Urinary bladder (tissue), 4 donors: ENCODE results near the gene CMTM8. TPM values are rescaled to one million over a fixed set of nuclear protein-coding genes. Genes with fewer than 3 reads are reported as not detected.

Experiments
- DNase-seq: peaks from one replicate; pipeline ENCODE4 v3.0.0-alpha.2; 2015; ENCODE audit errors: extremely low spot score
- H3K27ac ChIP-seq: one replicate; pipeline ENCODE4 v1.5.1; 2013; ENCODE audit warnings: low read depth, mild to moderate bottlenecking, moderate library complexity
- H3K36me3 ChIP-seq: one replicate; pipeline ENCODE4 v1.6.1; 2013; ENCODE audit warnings: mild to moderate bottlenecking, moderate library complexity; ENCODE audit not compliant: insufficient read depth
- H3K4me1 ChIP-seq: one replicate; pipeline ENCODE4 v1.6.1; 2013; ENCODE audit warnings: mild to moderate bottlenecking, moderate library complexity; ENCODE audit not compliant: insufficient read depth
- H3K4me3 ChIP-seq: one replicate; pipeline ENCODE4 v1.5.1; 2013; ENCODE audit warnings: low read depth, low read length
- WGBS: extraction: QIAGEN DNeasy Blood & Tissue Kit; methylation state at CpG from one replicate; pipeline ENCODE4 v1.1.7; 2013; 5-methylcytosine and 5-hydroxymethylcytosine counted together
- polyA plus RNA-seq: library from polyadenylated mRNA; stranded (reverse); fragments of 200-250 nt; gene quantifications from one replicate; pipeline ENCODE4 v1.2.3, GENCODE V29; 2013
- total RNA-seq: library from RNA; depleted of rRNA; stranded (reverse); fragments of >200 nt; gene quantifications from one replicate; pipeline ENCODE4 v1.2.3, GENCODE V29; 2014
- donor health status: healthy with polysubstance abuse.
- donor health status: healthy.

Gene CMTM8
- total and polyA plus RNA-seq, 2 donors = 1.6 to 10.0 TPM

DNA sequence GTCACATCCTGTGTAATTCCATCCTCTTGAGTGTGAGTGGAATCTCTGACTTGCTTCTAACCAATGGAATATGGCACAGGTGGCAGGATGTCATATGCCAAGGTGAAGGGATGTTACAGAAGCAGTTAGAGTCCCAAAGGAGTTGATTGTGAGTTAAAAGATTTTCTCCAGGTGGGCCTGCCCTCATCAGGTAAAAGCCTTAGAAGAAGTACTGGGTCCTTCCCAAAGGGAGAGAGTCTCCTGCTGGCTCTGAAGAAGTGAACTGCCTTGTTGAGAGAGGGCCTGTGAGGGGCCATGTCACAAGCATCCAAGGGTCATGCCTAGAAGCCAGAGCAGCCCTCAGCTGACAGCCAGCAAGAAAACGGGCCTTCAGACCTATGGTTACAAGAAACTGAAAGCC is 166.2 kb downstream of the CMTM8 start:
- no peak overlapping the region for H3K27ac ChIP-seq
- DNase-seq = no peak
- WGBS = 87% methylated on average over 1 of the region's 1 CpG
- H3K36me3 ChIP-seq = no peaks in the 10 kb centered on the region
- no peak overlapping the region for H3K4me3 ChIP-seq
- H3K4me1 ChIP-seq = peaks cover 5% of the 10 kb centered on the region

DNA sequence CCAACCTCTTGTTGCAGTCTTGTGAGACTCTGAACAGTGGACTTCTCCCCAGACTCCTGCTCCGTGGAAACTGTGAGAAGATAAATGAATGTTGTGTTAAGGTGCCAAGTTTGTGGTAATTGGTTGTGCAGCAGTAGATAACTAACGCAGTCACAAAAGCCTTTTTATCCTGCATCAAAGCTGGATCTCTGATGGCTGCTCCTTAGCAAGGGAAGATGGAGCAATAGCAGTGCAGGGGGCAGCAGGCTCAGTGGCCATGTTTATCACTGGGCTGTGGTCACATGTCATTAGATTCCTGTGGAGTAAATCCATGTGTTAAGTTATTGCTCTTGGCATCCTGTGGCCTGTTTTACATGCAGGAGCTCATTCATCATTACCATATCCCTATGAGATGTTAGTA is 166.7 kb downstream of the CMTM8 start:
- WGBS = 35% methylated on average over 2 of the region's 2 CpGs
- Histone ChIP-seq H3K27ac (no peak overlapping the region), H3K4me1 (peaks cover 5% of the 10 kb centered on the region), H3K36me3 (no peaks in the 10 kb centered on the region), H3K4me3 (no peak overlapping the region)
- DNase-seq = no peak

GRCh38 chr3:32405711-32406323 is 167.3 kb downstream of the CMTM8 start:
- H3K36me3 ChIP-seq = no peaks in the 10 kb centered on the region
- 58% methylated on average over 7 of the region's 7 CpGs for WGBS
- no peak for DNase-seq
- H3K4me1 ChIP-seq = peaks cover 5% of the 10 kb centered on the region
- no peak overlapping the region for H3K4me3 ChIP-seq
- H3K27ac ChIP-seq = no peak overlapping the region

- H3K4me1 ChIP-seq = no peaks in the 10 kb centered on the region
- no peak overlapping the region for H3K4me3 ChIP-seq
- H3K36me3 ChIP-seq = no peaks in the 10 kb centered on the region
- peak overlapping the region; percentile 43 for H3K27ac ChIP-seq
- 84% methylated on average over 7 of the region's 7 CpGs for WGBS
- no peak for DNase-seq
Observed at GRCh38 chr3:32406486-32407408, 168.3 kb downstream of the CMTM8 start.

GRCh38 chr3:32410367-32411246 is 172.1 kb downstream of the CMTM8 start:
- DNase-seq = no peak
- Histone ChIP-seq H3K4me3 (no peak overlapping the region), H3K4me1 (no peaks in the 10 kb centered on the region), H3K36me3 (no peaks in the 10 kb centered on the region), H3K27ac (no peak overlapping the region)
- 76% methylated on average over 10 of the region's 10 CpGs for WGBS

- no peak overlapping the region for H3K27ac ChIP-seq
- H3K4me1 ChIP-seq = no peaks in the 10 kb centered on the region
- H3K36me3 ChIP-seq = no peaks in the 10 kb centered on the region
- 89% methylated on average over 5 of the region's 5 CpGs for WGBS
- no peak overlapping the region for H3K4me3 ChIP-seq
- DNase-seq = no peak
Observed at GRCh38 chr3:32411442-32411841, 173.0 kb downstream of the CMTM8 start.

DNA sequence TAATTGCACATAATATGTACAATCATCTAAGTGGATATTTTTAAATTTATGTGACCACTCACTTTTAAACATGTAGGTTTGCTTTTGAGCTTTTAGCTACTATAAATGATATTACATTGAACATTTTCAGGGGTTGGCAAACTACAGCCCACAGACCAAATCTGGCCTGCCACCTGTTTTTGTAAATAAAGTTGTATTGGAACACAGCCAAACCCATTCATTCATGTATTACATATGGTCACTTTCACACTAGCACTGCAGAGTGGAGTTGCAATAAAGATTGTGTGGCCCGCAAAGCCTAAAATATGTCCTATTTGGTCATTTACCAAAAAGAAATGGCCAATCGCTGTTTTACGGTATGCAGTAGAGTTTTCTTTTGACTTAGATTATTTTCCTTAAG is 174.4 kb downstream of the CMTM8 start:
- Histone ChIP-seq H3K27ac (no peak overlapping the region), H3K36me3 (no peaks in the 10 kb centered on the region), H3K4me3 (no peak overlapping the region), H3K4me1 (no peaks in the 10 kb centered on the region)
- DNase-seq = no peak
- 94% methylated on average over 3 of the region's 3 CpGs for WGBS

GRCh38 chr3:32413845-32414521 is 175.5 kb downstream of the CMTM8 start:
- Histone ChIP-seq H3K4me3 (no peak overlapping the region), H3K4me1 (no peaks in the 10 kb centered on the region), H3K36me3 (no peaks in the 10 kb centered on the region), H3K27ac (no peak overlapping the region)
- no peak for DNase-seq
- WGBS = 84% methylated on average over 10 of the region's 10 CpGs

GRCh38 chr3:32414522-32415202 is 176.2 kb downstream of the CMTM8 start:
- 78% methylated on average over 6 of the region's 6 CpGs for WGBS
- Histone ChIP-seq H3K36me3 (no peaks in the 10 kb centered on the region), H3K4me3 (no peak overlapping the region), H3K27ac (peak overlapping the region; percentile 77), H3K4me1 (no peaks in the 10 kb centered on the region)
- no peak for DNase-seq

GRCh38 chr3:32419742-32420125 is 181.3 kb downstream of the CMTM8 start:
- Histone ChIP-seq H3K4me1 (peaks cover 2% of the 10 kb centered on the region), H3K27ac (peak overlapping the region; percentile 70), H3K4me3 (no peak overlapping the region), H3K36me3 (no peaks in the 10 kb centered on the region)
- DNase-seq = no peak
- 86% methylated on average over 2 of the region's 2 CpGs for WGBS
